Islet of Langerhans (tissue), 1 donor: Measurements from ENCODE around the gene ADD1.

Experiments used
- FAIRE-seq: peaks from one replicate; lab custom pipeline; 2011; peaks lifted over from hg19 to GRCh38; lab: Jason Lieb, UNC

ADD1 gene

GRCh38 chr4:2965262-2965661, 121.6 kb downstream of the ADD1 start:
- FAIRE-seq, result no peak

GRCh38 chr4:2968381-2968780, 124.7 kb downstream of the ADD1 start:
- FAIRE-seq, result no peak

- FAIRE-seq, result no peak
These were observed 127.6 kb downstream of the ADD1 start for GRCh38 chr4:2971275-2971674.

GRCh38 chr4:2977211-2978088, 133.8 kb downstream of the ADD1 start:
- peak; percentile 65 for FAIRE-seq
